ENCODE measurements around the gene IFRD1.
"Not testable (repeated sequence)": the region's sequence is repeated elsewhere in the genome, so short reads cannot be mapped to it uniquely, and the experiment has no call there.

IFRD1 gene

DNA sequence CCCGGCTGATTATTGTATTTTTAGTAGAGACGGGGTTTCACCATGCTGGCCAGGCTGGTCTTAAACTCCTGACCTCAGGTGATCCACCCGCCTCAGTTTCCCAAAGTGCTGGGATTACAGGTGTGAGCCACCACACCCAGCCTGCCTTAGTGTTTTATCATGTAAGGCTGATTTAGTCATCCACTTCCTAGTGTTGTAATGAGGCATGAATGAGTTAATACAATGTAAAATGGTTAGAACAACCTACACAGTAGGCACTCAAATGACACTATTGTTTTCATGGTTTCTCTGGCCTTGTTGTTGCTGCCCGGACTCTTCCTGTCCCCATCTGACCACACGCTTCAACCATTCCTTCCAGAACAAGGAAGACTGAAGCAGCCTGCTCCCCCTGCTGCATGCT is 66.2 kb downstream of the IFRD1 start:
- not testable (repeated sequence) for DNase-seq (ENCODE audit: low spot score)

GRCh38 chr7:112517487-112517886 is 67.2 kb downstream of the IFRD1 start:
- no peak for DNase-seq (ENCODE audit: low spot score)

DNA sequence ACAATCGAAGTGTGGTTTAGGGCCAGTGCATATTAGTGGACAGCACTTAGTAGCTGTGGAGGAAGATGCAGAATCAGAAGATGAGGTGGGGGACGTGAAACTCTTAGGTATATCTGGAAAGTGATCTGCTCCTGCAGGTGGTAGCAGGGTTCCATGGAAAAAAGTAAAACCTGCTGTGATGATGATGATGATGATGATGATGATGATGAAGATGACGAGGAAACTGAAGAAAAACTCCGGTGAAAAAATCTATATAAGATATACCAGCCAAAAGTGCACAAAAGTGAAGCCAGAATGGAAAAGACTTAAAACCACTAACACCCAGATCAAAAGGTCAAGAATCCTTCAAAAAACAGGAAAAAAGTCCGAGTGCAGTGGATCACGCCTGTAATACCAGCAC is 70.5 kb downstream of the IFRD1 start:
- no peak for DNase-seq (ENCODE audit: low spot score)

DNA sequence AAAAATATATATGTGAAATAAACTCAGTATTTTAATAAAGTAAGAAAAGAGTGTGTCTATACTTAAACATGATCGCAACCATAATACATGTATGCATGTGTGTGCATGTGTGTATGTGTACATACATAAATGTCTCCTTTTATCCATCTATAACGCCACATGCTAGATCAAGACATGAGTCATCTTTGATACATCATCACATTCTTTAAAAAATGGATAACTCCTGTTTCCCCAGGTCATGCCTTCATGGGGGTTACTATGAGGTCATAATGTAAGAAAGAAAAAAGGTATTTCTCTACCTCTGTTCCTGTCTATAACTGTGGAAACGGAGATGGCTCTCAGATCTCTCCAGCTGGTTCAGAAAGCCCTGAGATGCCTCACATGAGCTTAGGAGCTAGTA is 71.7 kb downstream of the IFRD1 start:
- no peak for DNase-seq (ENCODE audit: low spot score)

- no peak for DNase-seq (ENCODE audit: low spot score)
Observed at GRCh38 chr7:112523871-112524270, 73.6 kb downstream of the IFRD1 start.

All from AG08396 (cell line).